ENCODE measurements around the gene ARCN1. TPM values are rescaled to one million over a fixed set of nuclear protein-coding genes. Genes with fewer than 3 reads are reported as not detected.

The ARCN1 gene
- total and polyA plus RNA-seq, 7 experiments from 2014 or later, result 71.2 to 170 (median 123) TPM

DNA sequence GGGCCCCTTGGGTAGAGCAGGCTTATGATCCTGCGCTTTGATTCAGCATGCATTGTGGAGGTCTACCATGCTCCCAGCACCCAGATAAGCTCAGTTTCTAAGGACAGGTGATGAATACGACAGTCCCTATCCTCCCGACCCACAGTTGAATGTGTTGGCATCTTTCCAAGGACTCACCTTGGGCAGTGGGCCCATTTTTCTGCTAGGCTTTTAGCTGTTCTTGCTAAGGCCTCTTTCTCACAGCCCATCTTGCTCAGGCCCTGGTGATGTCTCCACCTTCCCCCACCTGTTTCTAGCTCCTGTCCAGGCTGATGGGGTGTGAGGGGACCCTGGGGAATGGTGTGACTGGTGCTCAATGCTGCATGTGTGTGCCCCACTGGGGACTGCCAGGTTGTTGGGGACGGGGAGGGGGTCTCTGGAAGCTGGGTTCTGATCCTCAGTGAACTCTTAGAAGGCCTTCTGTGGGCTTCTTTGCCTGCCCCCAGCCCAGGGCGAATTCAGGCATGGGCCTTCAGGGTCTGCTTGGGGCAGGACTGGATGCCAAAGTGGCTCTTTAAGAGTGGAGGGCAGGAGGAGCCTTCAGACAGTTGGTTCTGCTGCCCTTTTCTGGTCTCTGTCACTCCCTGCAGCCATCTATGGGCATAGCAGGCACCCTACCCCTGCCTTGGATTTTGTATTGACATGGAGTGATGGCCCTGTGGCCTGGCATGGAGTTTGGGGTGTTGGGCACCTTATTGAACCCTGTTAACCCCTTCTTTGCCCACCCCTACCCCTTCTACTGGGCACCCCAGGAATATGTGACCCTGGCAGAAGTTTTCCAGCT is 68.3 kb downstream of the ARCN1 start:
- no peak overlapping the region for H3K4me3 Mint-ChIP-seq
- Histone ChIP-seq H3K27me3 (ENCODE audit: control insufficient read depth in 2 of 2, insufficient read depth in 2 of 2, low read length in 2 of 2) (no peaks in the 10 kb centered on the region), H3K4me3 (ENCODE audit: low read length) (no peak overlapping the region), H3K4me1 (ENCODE audit: control insufficient read depth in 2 of 2, insufficient read depth in 2 of 2, low read length in 2 of 2) (no peaks in the 10 kb centered on the region), H3K27ac (ENCODE audit: low read depth, low read length) (no peak overlapping the region), H3K9me3 (ENCODE audit: control insufficient read depth in 2 of 3, low read length in 3 of 3) (no peaks in the 10 kb centered on the region), H3K36me3 (ENCODE audit: control insufficient read depth in 2 of 3, insufficient read depth in 3 of 3, low read length in 3 of 3) (no peaks in the 10 kb centered on the region)
- ChIA-PET POLR2A (interaction anchor here (1.0 kb wide), 1 partner anchor 26 kb away, joined by 4 read pairs; no protein-coding TSS in a partner anchor), CTCF (interaction anchor here (0.7 kb wide), 1 partner anchor 19 kb away, joined by 4 read pairs; no protein-coding TSS in a partner anchor)
- peaks cover 0 to 3% (median 0%) of the 10 kb centered on the region in 11 donors for H3K9me3 Mint-ChIP-seq
- H3K27ac Mint-ChIP-seq, result no peak overlapping the region
- peaks cover 0 to 4% (median 0%) of the 10 kb centered on the region in 5 donors for H3K27me3 Mint-ChIP-seq
- intact Hi-C loops (cut with micrococcal nuclease), result no loop called here
- DNase-seq (no peak), ATAC-seq (no peak)
- H3K36me3 Mint-ChIP-seq, result peaks cover 0 to 3% (median 0%) of the 10 kb centered on the region in 5 donors
- peaks cover 0 to 2% (median 0%) of the 10 kb centered on the region in 7 donors for H3K4me1 Mint-ChIP-seq

DNA sequence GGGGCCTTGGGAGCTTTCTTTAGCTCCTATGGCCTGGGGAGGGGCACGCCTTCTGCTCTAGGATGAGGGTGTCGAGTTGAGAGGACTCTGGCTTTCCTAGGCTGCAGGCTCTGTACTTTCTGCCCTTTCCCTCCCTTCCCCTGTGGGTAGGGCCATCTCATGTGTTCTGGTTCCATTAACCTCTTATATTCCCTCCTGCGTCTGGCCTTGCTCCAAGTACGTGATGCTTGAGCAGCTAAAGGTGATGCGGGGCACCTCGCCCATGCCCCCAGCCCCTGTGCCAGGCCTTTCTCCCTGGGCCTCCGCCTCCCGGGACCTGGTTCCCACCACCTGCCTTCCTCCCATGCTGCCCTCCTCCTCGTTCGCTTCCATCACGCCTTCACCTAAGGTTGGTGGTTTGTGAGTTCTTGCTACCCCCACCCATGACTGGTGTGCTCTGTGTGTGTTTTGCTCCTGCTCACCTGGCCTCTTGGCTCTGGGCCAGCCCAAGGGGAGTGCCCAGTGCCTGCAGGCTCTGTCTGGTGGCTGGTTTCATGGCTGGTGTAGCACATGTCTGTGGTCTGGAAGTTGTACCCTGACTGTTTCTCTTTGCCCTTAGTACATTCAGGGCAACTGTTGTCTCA is 69.3 kb downstream of the ARCN1 start:
- no peak overlapping the region for H3K4me3 ChIP-seq (ENCODE audit: low read length)
- H3K36me3 Mint-ChIP-seq, result peaks cover 0 to 3% (median 0%) of the 10 kb centered on the region in 5 donors
- H3K36me3 ChIP-seq (ENCODE audit: control insufficient read depth in 2 of 3, insufficient read depth in 3 of 3, low read length in 3 of 3), result no peaks in the 10 kb centered on the region
- H3K4me1 ChIP-seq (ENCODE audit: control insufficient read depth in 2 of 2, insufficient read depth in 2 of 2, low read length in 2 of 2), result no peaks in the 10 kb centered on the region
- H3K27ac ChIP-seq (ENCODE audit: low read depth, low read length), result no peak overlapping the region
- DNase-seq (no peak), ATAC-seq (no peak)
- no peaks in the 10 kb centered on the region for H3K9me3 ChIP-seq (ENCODE audit: control insufficient read depth in 2 of 3, low read length in 3 of 3)
- no peaks in the 10 kb centered on the region for H3K27me3 Mint-ChIP-seq
- H3K4me3 Mint-ChIP-seq, result peak overlapping the region in 1 of 10 donors; percentile 40
- H3K27ac Mint-ChIP-seq, result peak overlapping the region in 1 of 9 donors; percentile 68
- H3K9me3 Mint-ChIP-seq, result peaks cover 0 to 3% (median 0%) of the 10 kb centered on the region in 11 donors
- ChIA-PET POLR2A (interaction anchor here (0.6 kb wide), 1 partner anchor 153 kb away, joined by 3 read pairs; no protein-coding TSS in a partner anchor), CTCF (no interaction called here)
- no peaks in the 10 kb centered on the region for H3K27me3 ChIP-seq (ENCODE audit: control insufficient read depth in 2 of 2, insufficient read depth in 2 of 2, low read length in 2 of 2)
- intact Hi-C loops (cut with micrococcal nuclease), result no loop called here
- peaks cover 0 to 2% (median 0%) of the 10 kb centered on the region in 7 donors for H3K4me1 Mint-ChIP-seq

DNA sequence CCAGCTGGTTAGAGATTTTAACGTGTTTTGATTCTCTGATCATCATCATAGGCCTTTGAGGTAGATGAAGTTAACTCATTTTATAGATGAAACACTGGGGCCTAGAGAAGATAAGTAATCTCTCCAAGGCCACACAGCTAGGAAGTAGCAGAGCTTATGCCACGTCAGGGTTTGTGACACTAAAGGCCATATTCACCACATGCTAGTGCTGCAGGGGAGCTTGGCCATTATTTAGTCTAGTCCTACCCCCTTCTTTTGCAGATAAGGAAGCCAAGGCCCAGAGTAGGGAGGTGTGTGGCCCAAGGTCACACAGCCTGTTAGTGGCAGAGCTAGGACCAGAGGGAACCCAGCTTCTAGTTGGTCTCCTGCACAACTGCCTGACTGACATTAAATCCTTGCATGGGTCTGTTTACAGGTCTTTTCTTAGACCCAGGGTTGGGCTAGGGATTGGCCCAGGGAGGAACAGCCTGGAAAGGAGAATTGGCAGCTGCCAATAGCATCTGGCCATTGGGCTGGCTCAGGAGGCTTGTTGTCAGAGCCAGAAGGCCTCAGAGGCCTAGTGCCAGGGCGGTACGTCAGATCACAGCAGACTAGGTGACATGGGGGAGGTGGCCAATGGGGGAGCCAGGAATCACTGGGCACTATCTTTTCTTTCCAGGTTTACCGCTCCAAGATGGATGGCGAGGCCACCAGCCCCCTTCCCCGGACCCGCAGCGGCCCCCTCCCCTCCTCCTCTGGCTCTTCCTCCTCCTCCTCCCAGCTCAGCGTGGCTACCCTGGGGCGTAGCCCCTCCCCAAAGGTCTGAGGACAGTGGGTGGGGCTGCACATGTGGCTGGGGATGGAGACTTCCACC is 71.2 kb downstream of the ARCN1 start:
- intact Hi-C loops (cut with micrococcal nuclease), result no loop called here
- ChIA-PET POLR2A (interaction anchor here (1.0 kb wide), 1 partner anchor 34 kb away, joined by 3 read pairs; no protein-coding TSS in a partner anchor), CTCF (no interaction called here)
- Mint-ChIP-seq H3K4me3 (no peak overlapping the region), H3K36me3 (peaks cover 0 to 3% (median 0%) of the 10 kb centered on the region in 5 donors), H3K4me1 (peaks cover 0 to 2% (median 0%) of the 10 kb centered on the region in 7 donors), H3K27me3 (no peaks in the 10 kb centered on the region), H3K27ac (no peak overlapping the region), H3K9me3 (peaks cover 0 to 2% (median 0%) of the 10 kb centered on the region in 11 donors)
- no peaks in the 10 kb centered on the region for H3K9me3 ChIP-seq (ENCODE audit: control insufficient read depth in 2 of 3, low read length in 3 of 3)
- H3K27ac ChIP-seq (ENCODE audit: low read depth, low read length), result no peak overlapping the region
- DNase-seq, result no peak
- no peaks in the 10 kb centered on the region for H3K4me1 ChIP-seq (ENCODE audit: control insufficient read depth in 2 of 2, insufficient read depth in 2 of 2, low read length in 2 of 2)
- no peaks in the 10 kb centered on the region for H3K27me3 ChIP-seq (ENCODE audit: control insufficient read depth in 2 of 2, insufficient read depth in 2 of 2, low read length in 2 of 2)
- no peaks in the 10 kb centered on the region for H3K36me3 ChIP-seq (ENCODE audit: control insufficient read depth in 2 of 3, insufficient read depth in 3 of 3, low read length in 3 of 3)
- H3K4me3 ChIP-seq (ENCODE audit: low read length), result no peak overlapping the region
- no peak for ATAC-seq

DNA sequence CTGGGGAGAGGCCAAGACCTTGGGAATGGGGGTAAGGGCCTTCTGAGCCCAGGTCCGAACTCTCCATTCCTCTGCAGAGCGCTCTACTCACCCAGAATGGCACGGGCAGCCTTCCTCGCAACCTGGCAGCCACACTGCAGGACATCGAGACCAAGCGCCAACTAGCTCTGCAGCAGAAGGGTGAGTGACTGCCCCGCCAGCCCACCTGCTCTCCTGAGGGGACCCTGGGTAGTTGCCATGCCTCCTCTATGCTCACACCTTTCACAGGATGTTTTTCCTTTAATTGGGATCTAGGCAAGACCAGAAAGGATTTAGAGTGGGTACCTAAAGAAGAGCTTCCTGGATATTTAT is 71.8 kb downstream of the ARCN1 start:
- Mint-ChIP-seq H3K9me3 (no peaks in the 10 kb centered on the region), H3K27me3 (no peaks in the 10 kb centered on the region), H3K4me3 (no peak overlapping the region), H3K36me3 (peaks cover 0 to 3% (median 0%) of the 10 kb centered on the region in 5 donors), H3K27ac (no peak overlapping the region), H3K4me1 (peaks cover 0 to 2% (median 0%) of the 10 kb centered on the region in 7 donors)
- POLR2A ChIA-PET, result no interaction called here
- no peak overlapping the region for H3K27ac ChIP-seq (ENCODE audit: low read depth, low read length)
- H3K4me3 ChIP-seq (ENCODE audit: low read length), result no peak overlapping the region
- no peaks in the 10 kb centered on the region for H3K9me3 ChIP-seq (ENCODE audit: control insufficient read depth in 2 of 3, low read length in 3 of 3)
- no peak for ATAC-seq
- intact Hi-C loops (cut with micrococcal nuclease), result no loop called here
- no peak for DNase-seq
- no peaks in the 10 kb centered on the region for H3K4me1 ChIP-seq (ENCODE audit: control insufficient read depth in 2 of 2, insufficient read depth in 2 of 2, low read length in 2 of 2)
- no peaks in the 10 kb centered on the region for H3K36me3 ChIP-seq (ENCODE audit: control insufficient read depth in 2 of 3, insufficient read depth in 3 of 3, low read length in 3 of 3)
- CTCF ChIA-PET, result no interaction called here
- no peaks in the 10 kb centered on the region for H3K27me3 ChIP-seq (ENCODE audit: control insufficient read depth in 2 of 2, insufficient read depth in 2 of 2, low read length in 2 of 2)

DNA sequence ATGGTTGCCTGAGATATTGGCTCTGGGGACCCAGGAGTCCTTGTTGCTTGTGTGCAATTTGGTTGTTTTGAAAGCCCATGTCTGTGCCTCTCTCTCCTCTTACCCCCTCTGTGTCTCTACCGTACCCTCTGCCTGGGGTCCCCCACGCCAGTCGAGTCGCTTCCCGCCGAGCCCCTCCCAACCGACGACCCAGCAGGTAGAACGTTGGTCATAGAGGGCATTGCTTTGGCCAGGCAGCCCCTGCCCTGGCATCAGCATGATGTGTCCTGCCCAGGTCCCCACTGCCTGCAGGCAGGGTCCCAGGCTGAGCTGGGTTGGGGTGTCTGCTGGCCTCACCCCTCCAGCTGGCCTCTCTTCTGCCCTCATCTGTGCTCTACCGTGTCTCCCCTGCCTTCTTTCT is 72.3 kb downstream of the ARCN1 start:
- no peaks in the 10 kb centered on the region for H3K27me3 Mint-ChIP-seq
- CTCF ChIA-PET, result no interaction called here
- Histone ChIP-seq H3K9me3 (ENCODE audit: control insufficient read depth in 2 of 3, low read length in 3 of 3) (no peaks in the 10 kb centered on the region), H3K4me1 (ENCODE audit: control insufficient read depth in 2 of 2, insufficient read depth in 2 of 2, low read length in 2 of 2) (no peaks in the 10 kb centered on the region), H3K4me3 (ENCODE audit: low read length) (no peak overlapping the region), H3K27ac (ENCODE audit: low read depth, low read length) (no peak overlapping the region), H3K36me3 (ENCODE audit: control insufficient read depth in 2 of 3, insufficient read depth in 3 of 3, low read length in 3 of 3) (no peaks in the 10 kb centered on the region), H3K27me3 (ENCODE audit: control insufficient read depth in 2 of 2, insufficient read depth in 2 of 2, low read length in 2 of 2) (no peaks in the 10 kb centered on the region)
- no peak for ATAC-seq
- H3K36me3 Mint-ChIP-seq, result peaks cover 0 to 3% (median 0%) of the 10 kb centered on the region in 5 donors
- no peak overlapping the region for H3K4me3 Mint-ChIP-seq
- H3K27ac Mint-ChIP-seq, result no peak overlapping the region
- intact Hi-C loops (cut with micrococcal nuclease), result no loop called here
- no peak for DNase-seq
- H3K4me1 Mint-ChIP-seq, result peaks cover 0 to 2% (median 0%) of the 10 kb centered on the region in 7 donors
- POLR2A ChIA-PET, result no interaction called here
- H3K9me3 Mint-ChIP-seq, result no peaks in the 10 kb centered on the region

DNA sequence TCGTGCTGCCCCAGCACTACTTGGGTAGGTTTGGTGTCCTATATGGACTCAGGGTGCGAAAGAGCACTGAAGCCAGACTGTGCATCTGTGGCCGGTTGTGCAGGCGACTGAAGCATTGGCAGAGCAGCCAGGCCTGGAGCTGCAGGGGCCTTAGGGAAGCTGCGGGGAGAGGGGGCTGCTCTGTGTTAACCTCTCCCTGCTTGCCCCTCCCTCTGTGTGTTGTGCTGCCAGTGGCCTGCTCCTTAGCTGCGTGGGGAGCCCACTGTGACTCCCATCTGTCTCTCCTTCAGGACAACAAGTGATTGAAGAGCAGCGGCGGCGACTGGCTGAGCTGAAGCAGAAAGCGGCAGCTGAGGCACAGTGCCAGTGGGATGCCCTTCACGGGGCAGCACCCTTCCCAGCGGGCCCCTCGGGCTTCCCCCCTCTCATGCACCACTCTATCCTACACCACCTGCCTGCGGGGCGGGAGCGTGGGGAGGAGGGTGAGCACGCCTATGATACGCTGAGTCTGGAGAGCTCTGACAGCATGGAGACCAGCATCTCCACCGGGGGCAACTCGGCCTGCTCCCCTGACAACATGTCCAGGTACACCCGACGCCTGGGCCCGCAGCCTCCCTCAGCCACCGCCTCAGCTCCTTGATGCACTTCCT is 73.0 kb downstream of the ARCN1 start:
- no peak overlapping the region for H3K27ac Mint-ChIP-seq
- Histone ChIP-seq H3K36me3 (ENCODE audit: control insufficient read depth in 2 of 3, insufficient read depth in 3 of 3, low read length in 3 of 3) (no peaks in the 10 kb centered on the region), H3K4me3 (ENCODE audit: low read length) (no peak overlapping the region), H3K27ac (ENCODE audit: low read depth, low read length) (no peak overlapping the region), H3K4me1 (ENCODE audit: control insufficient read depth in 2 of 2, insufficient read depth in 2 of 2, low read length in 2 of 2) (no peaks in the 10 kb centered on the region), H3K27me3 (ENCODE audit: control insufficient read depth in 2 of 2, insufficient read depth in 2 of 2, low read length in 2 of 2) (no peaks in the 10 kb centered on the region), H3K9me3 (ENCODE audit: control insufficient read depth in 2 of 3, low read length in 3 of 3) (no peaks in the 10 kb centered on the region)
- intact Hi-C loops (cut with micrococcal nuclease), result no loop called here
- DNase-seq (no peak), ATAC-seq (no peak)
- no peaks in the 10 kb centered on the region for H3K27me3 Mint-ChIP-seq
- H3K36me3 Mint-ChIP-seq, result peaks cover 0 to 3% (median 0%) of the 10 kb centered on the region in 5 donors
- H3K9me3 Mint-ChIP-seq, result no peaks in the 10 kb centered on the region
- ChIA-PET POLR2A (no interaction called here), CTCF (no interaction called here)
- H3K4me1 Mint-ChIP-seq, result peaks cover 0 to 2% (median 0%) of the 10 kb centered on the region in 7 donors
- no peak overlapping the region for H3K4me3 Mint-ChIP-seq

Data from naive thymus-derived CD4-positive, alpha-beta T cell (primary cell).